NCI-H187 (cell line): ENCODE measurements around the gene FBXO30.
A peak's percentile ranks its signal among the peaks of the same experiment; 100 is the strongest.

Source experiments
- DNase-seq, 2 experiments: peaks; one replicate each; lab custom pipeline; 2025; lab: John Stamatoyannopoulos, UW

The FBXO30 gene, protein sequence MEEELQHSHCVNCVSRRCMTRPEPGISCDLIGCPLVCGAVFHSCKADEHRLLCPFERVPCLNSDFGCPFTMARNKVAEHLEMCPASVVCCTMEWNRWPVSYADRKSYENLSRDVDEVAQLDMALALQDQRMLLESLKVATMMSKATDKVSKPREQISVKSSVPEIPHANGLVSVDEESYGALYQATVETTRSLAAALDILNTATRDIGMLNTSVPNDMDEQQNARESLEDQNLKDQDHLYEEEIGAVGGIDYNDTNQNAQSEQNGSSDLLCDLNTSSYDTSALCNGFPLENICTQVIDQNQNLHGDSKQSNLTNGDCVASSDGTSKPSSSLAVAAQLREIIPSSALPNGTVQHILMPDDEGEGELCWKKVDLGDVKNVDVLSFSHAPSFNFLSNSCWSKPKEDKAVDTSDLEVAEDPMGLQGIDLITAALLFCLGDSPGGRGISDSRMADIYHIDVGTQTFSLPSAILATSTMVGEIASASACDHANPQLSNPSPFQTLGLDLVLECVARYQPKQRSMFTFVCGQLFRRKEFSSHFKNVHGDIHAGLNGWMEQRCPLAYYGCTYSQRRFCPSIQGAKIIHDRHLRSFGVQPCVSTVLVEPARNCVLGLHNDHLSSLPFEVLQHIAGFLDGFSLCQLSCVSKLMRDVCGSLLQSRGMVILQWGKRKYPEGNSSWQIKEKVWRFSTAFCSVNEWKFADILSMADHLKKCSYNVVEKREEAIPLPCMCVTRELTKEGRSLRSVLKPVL

DNA sequence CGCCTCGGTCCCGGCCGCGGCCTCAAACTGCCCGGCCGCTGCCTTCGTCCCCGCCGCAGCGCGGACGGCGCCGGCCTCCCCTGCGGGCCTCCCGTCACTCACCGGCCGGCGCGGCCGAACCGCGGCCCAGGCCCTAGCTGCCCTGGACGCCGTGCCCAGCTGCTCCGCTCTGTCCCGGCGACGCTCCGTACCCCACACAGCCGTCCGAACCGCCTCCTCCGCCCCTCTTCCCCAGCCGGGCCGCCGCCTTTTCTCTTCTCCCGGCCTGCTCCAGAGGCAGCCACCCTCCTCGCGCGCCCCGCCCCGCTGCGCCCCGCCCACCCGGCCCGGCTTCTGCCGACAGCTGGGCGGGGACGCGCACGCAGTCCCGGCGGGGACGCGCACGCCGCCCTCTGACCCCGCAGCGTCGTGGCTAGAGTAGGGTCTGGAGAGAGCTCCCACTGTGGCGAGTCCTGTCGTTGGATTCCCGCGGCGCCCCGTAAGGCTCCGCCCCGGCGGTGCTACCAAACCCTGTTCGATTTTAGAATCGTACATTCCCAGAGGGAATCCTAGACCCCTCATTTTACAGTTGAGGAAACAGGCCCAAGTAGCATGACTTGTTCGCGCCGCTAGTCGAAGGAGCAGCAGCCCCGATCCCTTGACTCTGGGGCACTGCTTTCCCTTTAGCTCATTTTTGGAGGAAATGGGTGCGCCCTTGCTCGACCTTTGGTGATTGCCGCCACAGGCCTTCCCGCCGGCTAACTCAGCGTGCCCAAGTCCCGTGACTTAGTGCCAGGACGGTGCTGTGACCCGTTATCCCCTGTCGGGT is at the start of gene FBXO30:
TSS of gene FBXO30 (minus strand) at position 295 of the 808 bp plus-strand sequence. CDS start 8,390 bp downstream, outside the sequence.
- peak; percentile 81 to 82 for DNase-seq

DNA sequence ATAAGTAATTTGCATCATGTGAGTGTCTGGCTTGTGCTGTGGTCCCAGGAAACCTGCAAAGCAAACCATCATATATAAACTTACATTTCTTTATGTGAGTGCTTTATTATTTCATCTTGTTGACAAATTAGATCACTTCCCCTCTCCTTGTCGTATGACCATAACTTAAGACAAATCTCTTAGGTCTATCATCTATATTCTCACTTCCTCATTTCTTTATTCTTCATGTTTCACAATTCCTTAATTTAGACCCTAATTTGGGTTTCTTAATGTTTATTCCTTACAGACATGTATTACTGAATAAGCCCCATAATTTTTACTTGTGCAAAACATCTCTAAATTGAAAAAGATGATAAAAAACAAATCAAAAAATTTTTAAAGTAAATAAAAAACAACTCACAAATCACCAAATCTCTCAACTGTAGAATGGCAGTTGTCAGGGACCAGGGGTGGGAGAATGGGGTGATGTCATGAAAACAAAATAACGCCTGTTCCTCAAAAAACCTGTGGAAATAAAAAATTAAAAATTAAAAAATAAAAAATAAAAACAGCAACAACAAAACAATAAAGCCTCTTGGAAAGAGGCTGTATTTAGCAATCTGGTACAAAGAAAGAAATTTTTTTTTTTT is 49.5 kb upstream of the FBXO30 start:
- DNase-seq, result no peak

DNA sequence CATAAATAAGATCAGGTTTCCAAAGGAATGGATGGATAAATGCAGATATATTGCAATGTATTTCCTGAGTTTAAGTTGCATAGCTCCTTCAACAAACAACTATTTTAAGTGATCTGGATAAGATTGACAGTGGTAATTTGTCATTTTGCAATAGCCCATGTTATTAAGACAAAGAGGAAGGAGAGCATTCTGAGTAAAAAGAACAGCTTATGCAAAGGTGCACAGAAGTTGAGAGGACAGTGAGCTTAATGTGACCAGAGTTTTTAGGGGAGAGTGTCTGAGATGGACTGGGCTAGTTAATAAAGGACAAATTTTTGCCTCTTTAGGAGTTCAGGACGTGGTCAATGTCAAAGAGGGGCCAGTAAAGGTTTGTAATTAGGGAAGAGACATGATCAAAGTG is 48.8 kb upstream of the FBXO30 start:
- DNase-seq, result no peak

DNA sequence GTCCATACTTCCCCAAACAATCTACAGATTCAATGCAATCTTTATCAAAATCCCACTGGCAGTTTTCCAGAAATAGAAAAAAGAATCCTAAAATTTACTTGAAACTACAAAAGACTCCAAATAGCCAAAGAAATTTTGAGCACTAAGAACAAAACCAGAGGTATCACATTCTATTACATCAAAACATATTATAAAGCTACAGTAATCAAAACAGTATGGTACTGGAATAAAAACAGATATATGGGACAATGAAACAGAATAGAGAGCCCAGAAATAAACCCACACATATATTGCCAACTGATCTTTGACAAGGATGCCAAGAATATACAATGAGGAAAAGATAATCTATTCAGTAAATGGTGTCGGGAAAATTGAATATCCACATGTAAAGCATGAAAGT is 46.0 kb upstream of the FBXO30 start:
- DNase-seq, result no peak

DNA sequence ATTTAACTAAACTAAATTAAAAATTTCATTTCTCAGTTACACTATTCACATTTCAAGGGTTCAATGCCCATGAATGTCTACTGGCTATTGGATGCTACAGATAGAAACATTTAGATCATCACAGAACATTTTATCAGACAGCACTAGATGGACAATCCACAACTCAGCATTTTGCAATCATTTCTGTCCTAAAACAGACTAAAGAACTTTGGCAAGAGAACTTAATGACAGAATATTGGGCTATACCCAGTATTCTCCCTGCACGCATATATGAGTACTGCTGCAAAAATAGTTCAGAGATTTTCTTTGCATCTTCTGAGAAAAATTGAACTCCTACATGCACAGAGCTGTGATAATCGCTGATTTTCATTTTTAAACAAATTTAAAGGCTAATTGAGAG is 36.1 kb upstream of the FBXO30 start:
- DNase-seq, result no peak

DNA sequence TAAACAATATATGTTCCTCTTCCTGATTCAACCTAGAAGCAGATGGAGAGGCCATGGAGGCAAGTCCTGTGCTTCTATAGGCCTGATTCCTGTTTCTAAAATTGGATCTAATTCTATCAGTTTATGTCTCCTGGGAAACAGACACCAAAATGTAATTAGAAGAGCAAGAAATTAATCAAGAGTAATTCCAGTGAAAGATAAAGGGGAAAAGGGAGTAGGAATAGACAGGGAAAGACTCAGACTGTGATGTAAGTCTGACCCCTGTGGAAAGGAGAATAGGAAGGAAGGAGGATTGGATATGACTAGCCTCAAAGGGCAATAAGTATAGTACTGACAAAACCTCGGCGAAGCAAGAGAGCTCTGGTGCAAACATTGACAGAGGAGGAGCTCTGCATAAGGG is 33.9 kb upstream of the FBXO30 start:
- DNase-seq, result no peak

DNA sequence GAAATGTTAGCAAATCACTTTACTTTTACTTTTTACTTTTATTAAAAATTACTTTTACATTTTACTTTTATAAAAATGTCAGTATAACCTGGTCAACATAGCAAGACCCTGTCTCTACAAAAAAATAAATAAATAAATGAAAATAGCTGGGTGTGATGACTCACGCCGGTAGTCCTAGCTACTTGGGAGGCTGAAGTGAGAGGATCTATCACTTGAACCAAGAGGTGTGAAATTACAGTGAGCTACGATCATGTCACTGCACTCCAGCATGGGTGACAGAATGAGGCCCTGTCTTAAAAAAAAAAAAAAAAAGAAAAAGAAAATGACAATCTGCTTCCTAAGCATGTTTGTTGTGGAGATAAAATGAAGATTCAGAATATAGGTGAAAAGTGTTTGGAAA is 31.0 kb upstream of the FBXO30 start:
- no peak for DNase-seq

DNA sequence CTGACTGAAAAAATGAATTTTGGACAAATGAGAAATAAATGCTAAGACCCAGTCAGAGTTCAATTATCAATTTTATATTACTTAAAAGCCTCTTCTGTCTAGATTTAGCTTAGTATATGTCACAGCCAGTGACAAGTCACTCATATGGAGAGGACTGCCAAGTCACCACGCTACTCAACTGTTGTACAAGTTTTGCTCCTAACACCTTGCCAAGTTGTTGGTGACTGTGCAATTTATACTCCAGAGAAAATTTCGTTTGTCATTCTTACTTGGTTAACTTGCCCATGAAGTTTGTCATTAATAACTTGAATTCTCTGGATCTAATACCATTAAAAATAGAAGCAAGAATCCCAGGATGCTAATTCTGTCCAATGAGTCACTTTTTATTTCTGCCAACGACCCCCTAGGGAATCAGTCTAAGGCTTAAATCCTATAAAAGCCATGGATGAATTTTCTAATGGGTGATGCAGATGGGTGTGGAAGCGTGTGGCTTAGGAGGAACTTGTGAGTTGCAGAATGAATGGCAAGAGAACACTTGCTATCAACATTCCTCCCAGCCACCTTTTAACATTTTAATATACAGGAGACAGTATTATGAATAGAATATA is 30.4 kb upstream of the FBXO30 start:
- DNase-seq, result no peak

DNA sequence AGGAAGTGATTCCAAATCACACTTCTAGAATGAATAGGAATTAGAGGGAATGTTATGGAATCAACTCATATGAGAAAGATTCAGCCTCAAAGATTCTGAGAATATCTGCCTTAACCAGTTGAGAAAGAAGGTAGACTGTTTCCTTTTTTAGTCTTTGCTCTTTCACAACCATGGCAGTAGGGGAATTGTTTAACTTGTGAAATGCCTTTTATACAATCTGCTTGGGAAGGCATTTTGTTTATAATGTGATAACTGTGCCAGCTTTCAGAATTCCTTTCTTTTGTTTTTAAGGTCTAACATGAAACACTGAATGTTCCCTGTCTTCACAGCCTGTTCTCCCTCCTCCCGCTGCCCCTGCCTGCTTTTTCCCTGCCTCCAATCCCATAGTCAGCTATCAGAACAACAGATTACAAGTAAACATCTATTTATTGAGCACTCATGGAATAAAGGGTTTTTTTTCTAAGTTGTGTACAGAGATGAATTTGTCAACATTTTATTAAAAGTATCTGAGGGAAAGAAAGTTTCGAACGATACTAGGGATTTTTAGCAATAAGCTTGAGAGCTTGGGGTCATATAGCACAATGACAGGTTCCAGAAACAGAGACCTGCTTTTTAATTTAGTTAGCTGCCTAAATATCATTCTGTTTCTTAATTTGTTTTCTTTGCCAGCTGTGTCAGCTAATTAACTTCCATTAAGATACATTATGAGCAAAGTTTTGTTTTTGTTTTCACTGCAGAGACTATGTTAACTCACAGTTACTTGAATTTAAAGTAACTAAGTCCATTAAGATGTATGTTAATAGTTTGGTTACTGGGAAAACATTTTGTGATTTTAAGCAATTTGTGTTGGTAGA is 28.3 kb upstream of the FBXO30 start:
- no peak for DNase-seq

DNA sequence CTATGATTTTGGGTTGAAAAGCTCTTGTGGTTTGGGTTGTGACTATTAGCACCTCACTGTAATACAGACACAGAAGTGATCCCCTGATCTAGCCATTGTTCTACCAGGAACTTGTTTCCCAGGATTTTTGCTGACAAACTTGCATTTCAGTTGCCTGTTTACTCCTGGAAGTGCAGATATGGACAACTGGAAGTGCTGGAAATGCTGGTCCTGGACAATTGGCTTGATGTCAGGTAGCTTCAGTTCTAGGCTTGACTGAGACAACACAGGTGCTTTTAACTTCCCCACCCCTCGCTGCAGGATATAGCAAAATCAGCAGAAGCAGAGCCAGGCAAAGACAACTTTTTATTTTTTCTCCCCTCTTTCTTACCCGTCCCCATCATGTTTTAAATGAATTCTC is 27.1 kb upstream of the FBXO30 start:
- DNase-seq, result no peak

DNA sequence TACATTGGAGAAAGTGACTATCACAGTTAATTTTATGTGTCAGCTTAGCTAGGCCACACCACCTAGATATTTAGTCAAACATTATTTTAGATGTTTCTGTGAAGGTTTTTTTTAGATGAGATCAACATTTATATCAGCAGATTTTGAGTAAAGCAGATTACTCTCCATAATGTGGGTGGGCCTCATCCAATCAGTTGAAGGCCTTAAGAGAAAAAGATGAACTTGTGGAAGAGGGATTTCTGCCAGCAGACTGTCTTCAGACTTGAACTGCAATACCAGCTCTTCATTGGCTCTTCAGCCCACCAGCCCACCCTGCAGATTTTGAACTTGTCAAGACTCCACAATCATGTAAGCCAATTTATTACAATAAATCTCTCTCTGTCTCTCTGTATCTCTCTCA is 25.1 kb upstream of the FBXO30 start:
- DNase-seq, result no peak

DNA sequence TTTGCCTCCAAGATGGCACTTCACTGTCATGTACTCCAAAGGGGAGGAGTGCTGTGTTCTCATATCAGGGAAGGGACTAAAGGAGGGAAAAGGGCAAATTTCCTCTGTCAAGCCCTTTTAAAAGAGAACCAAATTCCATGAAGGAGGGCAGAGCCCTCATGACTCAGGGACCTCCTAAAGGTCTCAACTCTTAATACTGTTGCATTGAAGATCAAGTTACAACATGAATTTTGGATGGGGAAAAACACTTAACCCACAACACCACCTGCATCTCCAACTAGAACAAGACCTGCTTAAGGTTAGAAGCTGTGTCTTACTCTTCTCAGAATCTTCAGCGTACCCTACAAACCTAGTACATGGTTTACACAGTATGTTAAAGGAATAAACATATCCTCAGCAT is 23.7 kb upstream of the FBXO30 start:
- DNase-seq, result no peak

DNA sequence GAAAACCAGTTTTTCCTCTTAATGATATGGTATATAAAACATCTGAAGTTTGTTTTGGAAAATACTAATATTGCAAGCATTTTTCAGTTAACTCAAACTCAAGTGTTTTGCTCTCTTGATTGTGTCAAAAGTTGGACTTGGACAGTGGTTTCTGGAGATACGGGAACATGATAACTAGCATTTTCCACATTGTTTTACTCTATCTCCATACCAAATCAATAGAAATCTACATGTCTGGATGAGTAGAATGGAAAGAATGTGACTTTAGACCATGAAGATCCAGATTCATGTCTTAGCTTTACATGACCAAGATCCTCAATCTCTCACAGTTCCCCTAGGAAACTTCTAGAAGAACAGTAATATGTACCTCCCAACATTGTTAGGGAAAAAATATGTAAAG is 22.2 kb upstream of the FBXO30 start:
- DNase-seq, result no peak

DNA sequence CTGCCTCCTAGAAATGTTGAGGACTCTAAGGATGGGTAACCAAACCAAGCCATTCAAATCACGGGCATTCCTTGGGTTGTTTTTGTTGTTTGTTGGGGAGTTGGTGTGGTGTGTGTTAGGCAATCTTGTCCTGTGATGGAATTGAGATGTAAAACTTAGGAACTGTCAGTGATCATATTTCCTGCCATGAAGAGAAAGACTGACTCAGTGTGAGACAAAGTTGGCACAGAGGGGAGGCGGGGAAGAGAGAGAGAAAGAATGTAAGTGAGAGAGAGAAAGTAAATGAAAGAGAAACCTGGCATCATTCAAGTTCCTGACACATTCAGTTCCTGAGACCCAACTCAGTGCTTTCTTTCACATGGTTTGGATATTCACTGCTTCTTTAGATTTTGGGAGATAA is 21.6 kb upstream of the FBXO30 start:
- no peak for DNase-seq

DNA sequence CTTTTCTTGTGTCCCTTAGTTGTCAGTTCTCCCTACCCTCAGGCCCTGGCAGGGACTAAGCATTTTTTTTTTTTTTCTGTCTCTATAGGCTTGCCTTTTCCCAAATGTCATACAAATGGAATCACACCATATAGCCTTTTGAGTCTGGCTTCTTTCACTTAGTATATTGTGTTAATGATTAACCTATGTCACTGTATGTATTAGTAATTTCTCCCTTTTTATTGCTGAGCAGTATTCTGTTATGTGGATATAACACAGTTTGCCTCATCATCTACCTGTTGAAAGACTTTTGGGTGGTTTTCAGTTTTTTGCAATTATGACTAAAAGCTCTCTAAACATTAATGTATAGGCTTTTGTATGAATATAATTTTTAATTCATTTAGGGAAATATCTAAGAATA is 16.0 kb upstream of the FBXO30 start:
- DNase-seq, result no peak

DNA sequence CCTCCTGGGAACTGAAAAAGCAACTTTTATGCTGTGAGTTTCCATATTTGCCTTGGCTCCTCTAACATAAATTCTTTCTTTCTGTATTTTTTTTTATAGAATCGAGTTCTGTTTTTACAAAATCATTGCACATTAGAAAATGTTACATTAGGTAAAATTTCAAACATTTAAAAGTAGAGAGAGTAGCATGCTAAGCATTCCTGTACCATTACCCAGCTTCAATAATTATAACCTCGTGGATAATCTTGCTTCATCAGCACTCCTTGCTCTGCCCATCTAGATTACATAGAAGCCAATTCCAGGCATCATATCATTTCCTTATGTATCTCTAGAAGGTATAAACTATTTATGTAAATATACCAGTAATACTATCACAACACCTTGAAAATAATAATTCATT is 15.4 kb upstream of the FBXO30 start:
- no peak for DNase-seq

DNA sequence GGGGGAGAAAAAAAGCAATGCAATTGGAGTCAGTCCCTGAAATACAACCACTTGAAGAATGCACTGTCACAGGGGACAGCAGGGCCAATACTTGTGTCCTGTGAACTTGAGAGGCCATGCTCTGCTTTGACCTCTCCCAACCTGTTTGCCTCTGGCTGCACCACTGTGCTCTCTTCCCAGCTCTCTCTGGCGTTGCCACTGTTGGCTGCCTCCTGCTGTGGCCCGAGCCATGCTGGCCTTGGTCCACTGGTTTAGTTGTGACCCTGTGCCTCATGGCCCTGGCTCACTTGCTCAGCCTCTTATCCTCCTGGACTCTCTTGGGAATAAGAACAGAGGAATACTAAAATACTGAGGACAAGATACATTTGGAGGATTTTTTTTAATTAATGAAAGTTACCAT is 14.5 kb upstream of the FBXO30 start:
- DNase-seq, result no peak

DNA sequence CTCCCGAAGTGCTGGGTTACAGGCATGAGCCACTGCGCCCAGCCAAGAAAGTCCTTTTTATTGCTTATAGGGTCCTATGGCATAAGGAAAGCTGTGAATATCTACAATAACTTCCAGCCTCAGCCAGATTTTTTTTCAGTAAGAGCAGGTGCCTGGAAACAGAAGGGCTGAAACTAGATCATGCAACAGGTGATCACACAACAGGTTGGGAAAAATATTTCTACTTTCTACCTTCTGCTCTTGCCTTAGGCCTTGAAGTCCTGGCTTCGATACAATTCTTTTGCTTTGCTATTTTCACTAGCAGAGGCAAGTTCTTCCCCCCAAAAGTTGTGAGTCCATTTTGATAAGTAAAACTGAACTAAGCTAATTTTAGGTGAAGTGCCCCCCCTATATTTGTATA is 9.7 kb upstream of the FBXO30 start:
- no peak for DNase-seq

DNA sequence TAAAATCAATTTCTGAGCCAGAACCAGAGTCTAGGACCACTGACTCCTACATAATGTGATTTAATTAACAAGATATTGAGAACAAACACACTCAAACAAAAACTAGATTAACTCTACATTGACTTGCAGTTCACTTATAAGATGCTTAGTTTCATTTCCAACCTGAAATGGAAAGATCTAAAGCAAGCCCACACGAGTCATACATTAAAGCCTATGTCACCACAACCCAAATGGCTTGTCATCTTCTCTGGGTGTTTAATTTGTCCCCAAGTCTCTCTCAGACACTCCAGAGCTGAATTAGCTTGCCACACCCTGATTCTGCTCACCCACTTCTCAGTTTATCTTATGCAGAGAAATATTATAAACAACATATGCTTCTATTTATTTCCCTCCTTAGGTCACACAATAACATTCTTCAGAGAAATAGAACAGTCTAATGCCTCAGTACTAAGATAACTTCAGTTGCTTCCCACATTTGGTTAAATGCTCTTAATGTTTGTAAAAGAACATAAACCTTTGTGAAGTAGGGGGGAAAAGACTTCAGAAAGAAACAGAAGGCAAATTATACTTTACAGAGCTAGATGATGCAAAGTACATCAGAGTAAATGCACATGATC is 8.8 kb upstream of the FBXO30 start:
- DNase-seq, result no peak

DNA sequence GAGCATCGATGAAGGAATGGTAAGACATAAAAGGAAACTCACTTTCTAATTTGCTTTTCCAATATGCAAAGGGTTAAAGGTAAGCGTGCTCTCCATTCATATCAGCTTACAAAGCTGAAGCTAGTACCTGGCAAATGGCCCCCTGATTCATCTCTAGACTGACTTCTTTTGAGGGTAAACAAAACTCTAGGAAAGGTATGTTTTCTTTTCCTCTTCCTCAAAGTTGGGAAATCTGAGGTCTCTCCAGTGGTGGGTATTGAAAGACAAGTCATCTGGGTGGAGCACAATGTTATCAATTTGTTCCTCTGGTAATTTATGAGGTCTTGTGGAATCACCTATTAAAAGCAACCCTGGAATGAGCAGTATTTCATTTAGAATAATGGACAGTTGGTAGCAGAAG is 7.9 kb upstream of the FBXO30 start:
- DNase-seq, result no peak
